Uterus (tissue), 4 donors: ENCODE measurements around the gene ANAPC7. TPM values are rescaled to one million over a fixed set of nuclear protein-coding genes. Genes with fewer than 3 reads are reported as not detected.
A peak's percentile ranks its signal among the peaks of the same experiment; 100 is the strongest.

Experiments used
- DNase-seq, 2 donors: peaks; one replicate each; pipeline ENCODE4 v3.0.0-alpha.2; 2019 to 2020
- H3K27ac ChIP-seq, 2 donors: fragments of 200-600 bp; sonication (generic); 1 replicate in 1 of 2; 2 replicates in 1 of 2; pipeline ENCODE4 v1.5.1; 2016 to 2018
- H3K27me3 ChIP-seq, 2 donors: fragments of 200-600 bp; sonication (generic); one replicate each; pipeline ENCODE4 v1.5.1; 2018 to 2019; ENCODE audit warnings: control low read depth in 1 of 2
- H3K36me3 ChIP-seq, 2 donors: fragments of 200-600 bp; sonication (generic); one replicate each; pipeline ENCODE4 v1.5.1; 2019; ENCODE audit warnings: control low read depth in 1 of 2
- H3K4me1 ChIP-seq, 2 donors: fragments of 200-600 bp; sonication (generic); one replicate each; pipeline ENCODE4 v1.5.1; 2018 to 2019; ENCODE audit warnings: control low read depth in 1 of 2
- H3K4me3 ChIP-seq, 2 donors: fragments of 200-600 bp; sonication (generic); 1 replicate in 1 of 2; 2 replicates in 1 of 2; pipeline ENCODE4 v1.5.1; 2018 to 2019; ENCODE audit warnings: mild to moderate bottlenecking in 1 of 2
- H3K9me3 ChIP-seq, 2 donors: fragments of 200-600 bp; sonication (generic); one replicate each; pipeline ENCODE4 v1.5.1; 2019; ENCODE audit warnings: control low read depth in 1 of 2
- CTCF ChIP-seq, 4 experiments: fragments of 200-600 bp in 2 of 4; fragments of 450-650 bp in 2 of 4; sonication (generic) in 2 of 4; IDR thresholded peaks; one replicate each; pipeline ENCODE4 v1.5.1; 2016 to 2019; ENCODE audit warnings: antibody characterized with exemption in 4 of 4, mild to moderate bottlenecking in 2 of 4, moderate library complexity in 1 of 4
- POLR2A ChIP-seq, 2 donors: fragments of 450-650 bp; IDR thresholded peaks; one replicate each; pipeline ENCODE4 v1.6.1; 2016; ENCODE audit warnings: antibody characterized with exemption in 2 of 2, mild to moderate bottlenecking in 1 of 2, moderate library complexity in 1 of 2
- intact Hi-C: fragments of 100-400 bp; cut with DNase I; formaldehyde crosslinking; loops from one replicate; pipeline ENCODE4 v1.15.1; 2023; ENCODE audit warnings: low total_unique reads
- total RNA-seq, 4 donors: library from RNA; depleted of rRNA in 3 of 4; stranded (reverse); fragments of >200 nt in 3 of 4; gene quantifications; one replicate each; pipeline versions ENCODE4 v1.1.0 to v1.2.4, GENCODE V29; 2014 to 2023
- donor health status: DM: yes; HTN: yes; CAD: no.

ANAPC7 gene
- total RNA-seq, 4 donors from 2014 or later: 40.0 to 68.1 (median 63.5) TPM

- intact Hi-C loops: no loop called here
- Histone ChIP-seq H3K4me3 (no peak overlapping the region), H3K4me1 (peaks cover 0 to 13% of the 10 kb centered on the region in 2 donors), H3K36me3 (no peaks in the 10 kb centered on the region), H3K27me3 (no peaks in the 10 kb centered on the region), H3K27ac (peak overlapping the region; percentile 8 to 67), H3K9me3 (no peaks in the 10 kb centered on the region)
- DNase-seq: peak; percentile 40 to 49
- TF ChIP-seq CTCF (IDR thresholded peaks at IDR 0.05): no peak
- TF ChIP-seq POLR2A (IDR thresholded peaks at IDR 0.05): no peak
Measured at GRCh38 chr12:110373025-110373424, 30.5 kb downstream of the ANAPC7 start.

- no peak for DNase-seq
- Histone ChIP-seq H3K4me1 (peaks cover 0 to 13% of the 10 kb centered on the region in 2 donors), H3K36me3 (no peaks in the 10 kb centered on the region), H3K9me3 (no peaks in the 10 kb centered on the region), H3K4me3 (no peak overlapping the region), H3K27ac (peak overlapping the region in 1 of 2 donors; percentile 67), H3K27me3 (no peaks in the 10 kb centered on the region)
- intact Hi-C loops: no loop called here
- TF ChIP-seq CTCF (IDR thresholded peaks at IDR 0.05) (no peak), POLR2A (IDR thresholded peaks at IDR 0.05) (no peak)
Measured at GRCh38 chr12:110372056-110372425, 31.5 kb downstream of the ANAPC7 start.

- Histone ChIP-seq H3K27me3 (no peaks in the 10 kb centered on the region), H3K4me3 (no peak overlapping the region), H3K9me3 (no peaks in the 10 kb centered on the region), H3K4me1 (peaks cover 0 to 13% of the 10 kb centered on the region in 2 donors), H3K36me3 (no peaks in the 10 kb centered on the region), H3K27ac (no peak overlapping the region)
- intact Hi-C loops: no loop called here
- DNase-seq: peak in 1 of 2 donors; percentile 44
- TF ChIP-seq CTCF (IDR thresholded peaks at IDR 0.05): no peak
- no peak for TF ChIP-seq POLR2A (IDR thresholded peaks at IDR 0.05)
Measured at GRCh38 chr12:110371408-110372055, 32.0 kb downstream of the ANAPC7 start.

- no peaks in the 10 kb centered on the region for H3K27me3 ChIP-seq
- H3K4me1 ChIP-seq: peaks cover 0 to 13% of the 10 kb centered on the region in 2 donors
- H3K4me3 ChIP-seq: no peak overlapping the region
- intact Hi-C loops: no loop called here
- H3K27ac ChIP-seq: no peak overlapping the region
- no peak for TF ChIP-seq CTCF (IDR thresholded peaks at IDR 0.05)
- no peak for TF ChIP-seq POLR2A (IDR thresholded peaks at IDR 0.05)
- no peaks in the 10 kb centered on the region for H3K9me3 ChIP-seq
- DNase-seq: no peak
- H3K36me3 ChIP-seq: no peaks in the 10 kb centered on the region
Measured at GRCh38 chr12:110370732-110371231, 32.7 kb downstream of the ANAPC7 start.

GRCh38 chr12:110369992-110370391, 33.5 kb downstream of the ANAPC7 start:
- TF ChIP-seq POLR2A (IDR thresholded peaks at IDR 0.05): no peak
- TF ChIP-seq CTCF (IDR thresholded peaks at IDR 0.05): no peak
- intact Hi-C loops: no loop called here
- Histone ChIP-seq H3K27ac (no peak overlapping the region), H3K4me3 (no peak overlapping the region), H3K36me3 (no peaks in the 10 kb centered on the region), H3K4me1 (peaks cover 0 to 13% of the 10 kb centered on the region in 2 donors), H3K9me3 (no peaks in the 10 kb centered on the region), H3K27me3 (no peaks in the 10 kb centered on the region)
- no peak for DNase-seq
